Activated T-helper 1 cell treated with anti-CD3 and anti-CD28 coated beads, Interleukin-12 subunit alpha, Interleukin-12 subunit beta, Interleukin-2, Interleukin-4 antibody, amounts not matched to agents 30 ng/mL and 10 ng/mL and 1 ng/mL, durations not matched to agents 14 hours and 24 hours and 36 hours (primary cell): ENCODE data around the gene NPTXR. TPM values are rescaled to one million over a fixed set of nuclear protein-coding genes. Genes with fewer than 3 reads are reported as not detected.

ENCODE experiments used
- DNase-seq: peaks from one replicate; pipeline ENCODE4 v3.0.0; 2021; ENCODE audit warnings: low spot score
- H3K27ac Mint-ChIP-seq: one replicate; pipeline ENCODE4 v1.8.0; 2021; ENCODE audit warnings: mild to moderate bottlenecking, mixed read lengths
- H3K27me3 Mint-ChIP-seq: one replicate; pipeline ENCODE4 v1.8.0; 2022; ENCODE audit warnings: mild to moderate bottlenecking, moderate library complexity, mixed read lengths; ENCODE audit not compliant: insufficient read depth
- H3K36me3 Mint-ChIP-seq: one replicate; pipeline ENCODE4 v1.8.0; 2021; ENCODE audit warnings: low read depth, mixed read lengths
- H3K4me1 Mint-ChIP-seq: one replicate; pipeline ENCODE4 v1.8.0; 2021; ENCODE audit warnings: low read depth, mixed read lengths
- H3K4me3 Mint-ChIP-seq: one replicate; pipeline ENCODE4 v1.8.0; 2021; ENCODE audit warnings: mild to moderate bottlenecking, moderate library complexity, mixed read lengths
- H3K9me3 Mint-ChIP-seq: one replicate; pipeline ENCODE4 v1.8.0; 2021; ENCODE audit warnings: mixed read lengths
- intact Hi-C: fragments of 100-400 bp; cut with micrococcal nuclease; formaldehyde crosslinking; loops from one replicate; pipeline ENCODE4 v1.15.1; 2024
- total RNA-seq: library from RNA; stranded (reverse); gene quantifications from 2 replicates; pipeline ENCODE4 v1.2.3, GENCODE V29; 2022

The NPTXR gene
- total RNA-seq, 1 donor from 2014 or later: 1.2 TPM

DNA sequence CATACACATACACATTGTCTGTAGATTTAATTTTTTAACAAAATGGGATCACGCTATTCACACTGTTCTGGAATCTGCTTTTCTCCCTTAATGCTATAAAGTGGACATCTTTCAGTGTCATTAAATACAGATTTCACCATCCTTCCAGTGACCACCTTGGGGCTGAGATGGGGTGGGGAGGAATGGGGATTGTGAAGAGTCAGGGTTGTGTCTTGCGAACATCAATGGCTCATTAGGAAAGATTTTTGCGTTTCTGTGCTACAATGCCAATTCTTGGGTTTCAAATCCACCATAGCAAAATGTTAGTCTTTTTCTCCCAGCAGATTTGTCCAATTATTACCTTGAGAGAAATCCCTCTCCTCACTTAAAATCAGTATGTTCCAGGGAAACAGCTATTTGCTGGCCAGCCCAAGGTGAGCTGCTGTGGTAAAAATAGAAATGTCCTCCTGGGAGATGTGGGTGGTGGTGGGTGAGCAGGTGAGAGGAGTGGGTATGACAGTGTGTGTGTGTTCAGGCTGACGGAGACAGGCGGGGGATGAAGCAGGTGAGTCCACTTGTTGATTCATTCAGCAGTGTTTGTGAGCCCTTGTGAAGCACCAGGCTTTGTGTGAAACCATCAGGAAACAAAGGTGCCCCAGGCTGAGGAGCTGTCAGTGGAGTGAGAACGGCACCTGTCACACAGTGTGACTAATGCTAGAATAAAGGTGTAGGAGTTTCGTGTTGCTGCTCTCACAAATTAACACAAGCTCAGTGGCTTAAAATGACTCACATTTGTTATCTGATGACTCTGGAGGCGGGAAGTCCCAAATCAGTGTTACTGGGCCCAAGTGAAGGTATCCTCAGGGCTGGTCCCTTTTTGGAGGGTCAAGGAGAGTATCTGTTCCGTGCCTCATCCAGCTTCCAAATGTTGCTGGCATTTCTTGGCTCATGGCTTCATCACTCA is 29.9 kb upstream of the NPTXR start:
- Mint-ChIP-seq H3K27me3 (peaks cover 8% of the 10 kb centered on the region), H3K27ac (peak overlapping the region; percentile 70), H3K36me3 (peaks cover 16% of the 10 kb centered on the region), H3K4me3 (peak overlapping the region; percentile 89), H3K9me3 (no peaks in the 10 kb centered on the region), H3K4me1 (peaks cover 52% of the 10 kb centered on the region)
- peak; percentile 63 for DNase-seq
- intact Hi-C loops: loop anchor here (1.0 to 2.0 kb wide), 6 partner anchors 68 to 446 kb away; partner anchors contain the start of gene RPL3

DNA sequence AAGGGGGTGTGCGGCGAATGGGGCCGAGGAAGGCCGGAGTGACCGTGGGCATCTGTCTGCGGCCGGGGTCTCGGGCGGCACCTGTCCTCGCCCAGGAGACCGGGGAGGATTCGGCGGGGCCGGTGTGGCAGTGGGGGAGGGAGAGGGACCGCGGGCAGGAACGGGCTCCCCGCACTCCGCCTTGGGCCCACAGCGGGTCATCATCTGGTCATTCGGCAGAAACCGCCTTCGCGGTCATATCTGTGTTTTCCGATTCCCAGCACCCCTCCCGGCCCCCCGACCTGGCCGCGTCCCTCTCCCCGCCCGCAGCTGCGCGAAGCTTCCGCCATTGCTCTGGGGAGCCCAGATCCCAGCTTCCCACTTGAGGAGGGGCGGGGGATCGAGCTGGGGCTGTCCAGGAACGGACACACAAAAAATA is 29.0 kb upstream of the NPTXR start:
- H3K4me3 Mint-ChIP-seq: peak overlapping the region; percentile 89
- no peaks in the 10 kb centered on the region for H3K9me3 Mint-ChIP-seq
- DNase-seq: no peak
- H3K4me1 Mint-ChIP-seq: peaks cover 59% of the 10 kb centered on the region
- peaks cover 2% of the 10 kb centered on the region for H3K27me3 Mint-ChIP-seq
- peaks cover 19% of the 10 kb centered on the region for H3K36me3 Mint-ChIP-seq
- peak overlapping the region; percentile 89 for H3K27ac Mint-ChIP-seq
- intact Hi-C loops: loop anchor here (2.0 kb wide), 1 partner anchor 218 kb away; no protein-coding TSS in a partner anchor

DNA sequence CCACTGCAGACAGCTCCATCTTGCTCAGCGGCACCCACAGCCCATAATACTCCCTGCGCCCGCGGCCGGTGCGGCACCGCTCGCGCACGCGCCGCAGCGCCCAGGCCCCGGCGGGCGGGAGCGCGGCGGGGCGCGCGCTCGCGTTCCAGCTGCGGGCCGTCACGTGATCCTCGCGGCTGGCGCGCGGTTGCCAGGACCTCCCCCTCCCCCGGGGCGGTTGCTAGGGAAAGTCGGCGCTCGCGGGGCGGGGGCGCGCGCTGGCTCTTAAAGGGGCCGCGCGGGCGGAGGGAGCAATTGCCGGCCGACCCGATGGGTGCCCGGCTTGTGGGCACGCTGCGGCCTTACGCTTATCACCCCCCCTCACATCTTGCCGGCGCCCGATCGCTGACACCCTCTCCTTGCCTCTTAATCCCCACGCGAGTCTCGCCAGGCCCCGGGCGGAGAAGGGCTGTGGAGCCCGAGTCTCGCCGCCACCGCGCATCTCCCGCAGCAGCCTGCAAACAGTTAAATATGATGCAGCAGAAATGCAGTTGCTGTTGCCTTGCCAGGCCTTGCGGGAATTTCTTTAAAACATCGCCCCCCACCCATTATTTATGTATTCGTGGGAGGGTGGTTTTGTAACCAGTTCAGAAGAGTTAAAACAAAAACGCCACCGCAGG is 28.5 kb upstream of the NPTXR start, which contains the start of gene CBX6:
Gene CBX6, minus strand, starts transcription at position 45 of the 659 bp plus-strand sequence. Its CDS starts 26 bp downstream, at position 19.
- peak; percentile 94 for DNase-seq
- peaks cover 2% of the 10 kb centered on the region for H3K27me3 Mint-ChIP-seq
- peak within 1 kb of the TSS; percentile 91 for H3K27ac Mint-ChIP-seq
- peaks cover 59% of the 10 kb centered on the region for H3K4me1 Mint-ChIP-seq
- H3K36me3 Mint-ChIP-seq: peaks cover 19% of the 10 kb centered on the region
- intact Hi-C loops: loop anchor here (2.0 kb wide), 1 partner anchor 218 kb away; no protein-coding TSS in a partner anchor
- no peaks in the 10 kb centered on the region for H3K9me3 Mint-ChIP-seq
- H3K4me3 Mint-ChIP-seq: peak within 1 kb of the TSS; percentile 89

DNA sequence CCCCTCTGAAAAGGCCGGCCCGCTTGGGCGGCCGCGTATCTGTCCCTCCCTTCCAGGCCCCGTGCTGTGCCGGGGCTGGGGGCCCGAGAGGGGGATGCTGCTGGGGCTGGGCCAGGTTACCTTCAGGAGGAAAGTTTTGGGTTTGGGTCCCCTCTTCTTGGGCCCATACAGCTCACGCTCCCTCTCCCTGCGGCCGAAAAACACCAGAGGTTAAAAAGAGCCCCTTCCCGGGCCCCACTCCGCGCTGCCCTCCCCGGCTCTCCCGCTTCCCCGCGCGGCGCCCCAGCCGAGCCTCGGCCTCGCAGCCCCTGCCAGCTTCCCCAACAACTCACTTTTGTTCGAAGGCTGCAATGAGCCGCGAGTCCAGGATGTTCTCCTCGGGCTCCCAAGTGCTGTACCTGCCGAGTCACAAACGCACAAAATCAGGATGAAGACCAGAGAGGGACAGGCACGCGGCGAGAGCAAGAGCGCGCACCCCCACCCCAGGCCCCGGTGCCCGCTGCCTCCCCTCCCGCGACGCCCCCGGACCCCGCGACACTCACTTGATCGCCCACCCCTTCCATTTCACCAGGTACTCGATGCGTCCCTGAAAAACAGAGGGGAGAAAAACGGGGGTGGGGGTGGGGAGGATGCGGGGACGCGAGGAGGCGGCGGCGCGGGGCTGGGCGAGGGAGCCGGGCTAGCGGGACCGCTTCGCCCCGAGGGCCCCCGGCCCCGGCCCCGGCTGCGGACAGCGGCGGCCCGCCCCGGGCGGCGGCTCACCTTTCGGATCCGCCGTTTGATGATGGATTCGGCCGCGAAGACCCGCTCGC is 27.7 kb upstream of the NPTXR start:
- Mint-ChIP-seq H3K4me3 (peak overlapping the region; percentile 83), H3K27me3 (no peaks in the 10 kb centered on the region), H3K27ac (peak overlapping the region; percentile 91), H3K36me3 (peaks cover 21% of the 10 kb centered on the region), H3K9me3 (no peaks in the 10 kb centered on the region), H3K4me1 (peaks cover 59% of the 10 kb centered on the region)
- intact Hi-C loops: loop anchor here (2.0 kb wide), 1 partner anchor 219 kb away; no protein-coding TSS in a partner anchor
- peak; percentile 25 for DNase-seq

DNA sequence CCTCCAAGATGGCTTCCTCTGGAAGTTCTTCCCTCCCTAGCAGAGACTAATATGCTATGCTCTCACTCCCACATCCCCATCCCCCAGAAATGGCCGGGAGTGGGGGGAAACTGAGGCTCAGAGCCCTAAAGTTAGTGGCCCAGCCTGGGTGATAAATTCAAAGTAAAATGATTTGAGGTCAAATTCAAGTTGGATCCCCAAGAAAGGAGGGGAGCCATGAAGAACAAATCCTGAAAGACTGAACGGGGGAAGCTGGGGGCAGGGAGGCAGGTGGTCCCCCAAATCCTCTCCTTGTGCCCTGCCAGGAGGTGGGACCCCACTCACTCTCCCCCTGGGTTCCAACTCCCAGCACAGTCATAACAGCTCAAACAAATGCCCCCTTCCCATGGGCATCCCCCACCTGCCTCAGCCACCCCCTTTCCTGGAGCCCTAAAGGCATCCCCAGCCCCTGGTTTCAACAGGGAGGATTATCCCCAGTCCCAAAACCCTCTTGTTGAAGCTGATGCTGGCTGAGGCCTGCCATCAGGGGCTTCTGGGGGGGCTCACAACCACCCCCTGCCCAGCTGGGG is 27.0 kb upstream of the NPTXR start:
- Mint-ChIP-seq H3K9me3 (no peaks in the 10 kb centered on the region), H3K4me1 (peaks cover 54% of the 10 kb centered on the region)

DNA sequence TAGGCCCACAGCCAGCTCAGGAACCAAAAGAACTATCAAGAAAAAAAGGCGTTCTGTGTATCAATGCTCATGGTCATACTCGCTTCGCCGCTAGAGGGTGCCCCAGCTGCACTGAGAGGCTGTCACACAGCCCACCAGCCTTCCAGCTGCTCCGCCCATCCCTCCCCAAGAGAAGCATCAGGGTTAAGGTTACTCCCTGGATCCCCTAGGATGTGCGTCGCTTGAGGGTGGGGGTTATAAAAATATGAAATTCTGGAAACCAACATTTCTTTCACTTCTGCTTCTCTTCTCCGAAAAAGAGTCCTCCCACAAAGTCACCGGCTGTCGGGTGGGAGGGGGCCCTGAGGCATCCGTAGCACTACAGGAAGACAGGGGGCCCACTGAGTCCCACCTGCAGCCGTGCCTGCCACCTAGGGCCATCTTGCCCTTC is 26.5 kb upstream of the NPTXR start:
- peaks cover 21% of the 10 kb centered on the region for H3K36me3 Mint-ChIP-seq

More for the DNA sequence above, 27.0 kb upstream of the NPTXR start:
- Mint-ChIP-seq H3K27me3 (no peaks in the 10 kb centered on the region), H3K36me3 (peaks cover 21% of the 10 kb centered on the region), H3K4me3 (peak overlapping the region; percentile 83), H3K27ac (peak overlapping the region; percentile 91)
- DNase-seq: no peak
- intact Hi-C loops: loop anchor here (1.0 kb wide), 5 partner anchors 83 to 448 kb away; partner anchors contain the start of genes RPL3 and SUN2

DNA sequence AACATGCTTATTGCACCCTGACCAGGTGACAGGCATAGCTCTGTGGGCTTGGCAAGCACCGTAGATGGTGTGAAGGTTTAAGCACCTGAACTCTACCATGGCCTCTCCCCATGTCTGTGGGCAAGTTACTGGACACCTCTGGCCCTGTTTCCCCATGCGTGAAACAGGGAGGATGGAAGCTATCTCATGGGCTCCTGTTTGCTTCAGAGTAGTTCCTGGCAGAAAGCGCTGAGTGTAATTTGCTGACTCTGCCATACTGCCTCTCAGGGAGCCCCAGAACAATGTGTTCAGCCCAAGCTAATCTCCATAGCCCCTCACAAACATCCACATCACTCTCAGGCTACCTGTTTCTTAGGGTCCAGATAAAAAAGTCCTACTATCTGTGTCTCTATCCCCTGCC is 25.8 kb upstream of the NPTXR start:
- peak overlapping the region; percentile 83 for H3K4me3 Mint-ChIP-seq
- intact Hi-C loops: loop anchor here (1.0 kb wide), 5 partner anchors 85 to 450 kb away; partner anchors contain the start of genes RPL3 and SUN2
- H3K36me3 Mint-ChIP-seq: peaks cover 21% of the 10 kb centered on the region

More for the DNA sequence above, 26.5 kb upstream of the NPTXR start:
- DNase-seq: peak; percentile 77
- no peaks in the 10 kb centered on the region for H3K27me3 Mint-ChIP-seq
- H3K4me1 Mint-ChIP-seq: peaks cover 53% of the 10 kb centered on the region
- peak overlapping the region; percentile 91 for H3K27ac Mint-ChIP-seq
- peak overlapping the region; percentile 83 for H3K4me3 Mint-ChIP-seq
- no peaks in the 10 kb centered on the region for H3K9me3 Mint-ChIP-seq
- intact Hi-C loops: loop anchor here (1.0 kb wide), 5 partner anchors 84 to 449 kb away; partner anchors contain the start of genes RPL3 and SUN2

DNA sequence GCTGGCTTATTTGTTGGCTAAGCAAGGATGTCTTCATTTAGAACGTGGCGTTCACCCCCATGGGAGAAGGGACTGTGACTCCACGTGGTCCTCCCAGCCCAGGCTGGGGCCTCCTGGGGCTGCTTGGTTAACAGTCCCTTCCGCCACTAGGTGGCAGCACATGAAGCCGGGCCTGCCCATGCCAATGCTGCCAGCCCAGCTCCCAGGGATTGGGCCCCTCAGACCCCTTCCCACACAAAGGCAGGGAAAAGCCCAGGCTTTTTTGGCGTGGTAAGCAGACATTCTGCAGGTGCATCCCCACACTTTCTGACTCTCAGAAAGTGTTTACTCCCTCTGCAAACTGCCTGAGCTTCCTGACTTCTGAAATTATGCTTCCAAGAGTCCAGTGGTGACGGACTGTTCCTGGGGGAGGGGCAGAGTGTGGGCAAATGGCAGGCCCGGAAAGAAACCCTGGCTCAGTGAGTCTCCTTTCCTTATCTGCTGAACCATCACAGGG is 25.1 kb upstream of the NPTXR start:
- peaks cover 39% of the 10 kb centered on the region for H3K4me1 Mint-ChIP-seq
- no peaks in the 10 kb centered on the region for H3K27me3 Mint-ChIP-seq

More for the DNA sequence above, 25.8 kb upstream of the NPTXR start:
- no peaks in the 10 kb centered on the region for H3K27me3 Mint-ChIP-seq
- no peaks in the 10 kb centered on the region for H3K9me3 Mint-ChIP-seq
- DNase-seq: no peak
- no peak overlapping the region for H3K27ac Mint-ChIP-seq
- peaks cover 46% of the 10 kb centered on the region for H3K4me1 Mint-ChIP-seq

DNA sequence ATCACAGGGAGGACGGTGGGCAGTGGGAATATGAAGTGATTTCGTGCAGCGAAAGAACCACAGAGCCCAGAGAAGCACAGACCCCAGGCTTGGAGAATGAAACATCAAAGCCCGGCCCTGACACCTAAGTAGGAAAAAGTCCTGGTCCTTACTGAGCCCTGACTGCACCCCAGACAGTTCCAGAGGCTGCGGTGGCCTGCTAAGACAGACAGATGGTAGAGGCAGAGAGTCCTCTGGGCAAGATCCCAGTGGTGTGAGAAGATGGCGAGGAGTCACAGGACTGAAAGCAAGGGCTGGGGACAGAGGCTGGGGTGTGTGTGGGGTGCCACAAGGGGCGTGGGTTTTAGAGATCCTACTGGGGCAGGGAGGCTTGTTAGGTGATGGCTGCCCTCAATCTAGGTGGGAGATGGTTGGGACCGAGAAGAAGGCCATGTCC is 24.5 kb upstream of the NPTXR start:
- H3K27ac Mint-ChIP-seq: peak overlapping the region; percentile 67
- H3K27me3 Mint-ChIP-seq: no peaks in the 10 kb centered on the region
- peaks cover 24% of the 10 kb centered on the region for H3K36me3 Mint-ChIP-seq
- no peaks in the 10 kb centered on the region for H3K9me3 Mint-ChIP-seq
- peaks cover 33% of the 10 kb centered on the region for H3K4me1 Mint-ChIP-seq
- H3K4me3 Mint-ChIP-seq: peak overlapping the region; percentile 30
- no peak for DNase-seq
- intact Hi-C loops: no loop called here

More for the DNA sequence above, 25.1 kb upstream of the NPTXR start:
- peak; percentile 72 for DNase-seq
- H3K27ac Mint-ChIP-seq: peak overlapping the region; percentile 58
- intact Hi-C loops: no loop called here
- H3K4me3 Mint-ChIP-seq: peak overlapping the region; percentile 30
- H3K9me3 Mint-ChIP-seq: no peaks in the 10 kb centered on the region
- H3K36me3 Mint-ChIP-seq: peaks cover 24% of the 10 kb centered on the region

DNA sequence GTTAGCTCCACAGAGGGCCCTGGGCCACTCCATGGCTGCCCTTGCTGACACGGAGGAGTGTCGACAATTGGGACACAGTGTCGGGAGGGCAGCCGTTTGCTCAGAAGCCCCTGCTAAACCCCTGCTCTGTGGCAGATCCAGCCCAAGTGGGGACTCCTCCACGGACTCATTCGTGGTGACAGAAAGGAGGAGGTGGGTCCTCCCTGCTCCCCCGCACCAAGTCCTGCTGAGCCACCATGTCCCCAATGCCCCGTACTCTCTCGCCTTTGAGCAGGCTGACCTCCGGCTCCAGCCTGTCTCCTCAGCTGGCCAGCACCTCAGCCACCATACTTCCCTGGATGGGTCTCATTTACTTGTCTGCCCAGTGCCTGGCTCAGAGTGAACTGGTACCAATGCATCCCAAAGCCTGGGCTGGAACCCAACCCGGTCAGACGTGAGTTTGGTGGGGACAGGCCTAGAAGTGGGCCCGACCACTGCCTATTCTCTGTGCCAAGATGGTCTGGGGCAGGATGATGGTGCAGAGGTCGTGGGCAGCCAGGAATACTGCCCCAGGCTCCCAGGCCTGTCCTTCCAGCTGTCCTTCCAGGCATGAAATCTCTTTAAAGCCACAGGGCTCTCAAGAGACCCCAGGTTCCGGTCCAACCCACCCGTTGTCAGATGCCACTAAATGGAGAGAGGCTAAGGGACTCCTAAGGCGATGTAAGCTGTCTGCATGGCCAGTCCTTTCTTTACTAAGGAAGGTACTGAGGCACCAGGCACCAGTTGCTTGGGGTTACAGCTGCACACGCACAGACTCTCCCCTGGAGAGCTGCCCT is 23.9 kb upstream of the NPTXR start:
- DNase-seq: no peak

DNA sequence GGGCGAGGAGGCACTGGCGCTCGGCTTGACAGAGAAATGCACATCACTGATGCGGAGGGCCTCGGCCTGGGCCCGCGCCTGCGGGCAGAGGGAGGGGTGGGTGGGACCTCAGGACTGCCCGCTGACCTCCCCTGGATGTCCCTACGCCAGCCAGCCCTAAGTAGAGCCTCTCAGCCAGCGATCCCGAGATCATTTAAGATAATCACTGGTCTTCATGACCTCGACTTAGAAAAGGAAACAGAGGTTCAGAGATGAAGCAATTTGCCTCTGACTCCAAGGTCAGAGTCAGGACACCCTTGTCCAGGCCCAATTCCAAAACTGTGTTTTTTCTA is 23.3 kb upstream of the NPTXR start:
- no peak for DNase-seq
- no peak overlapping the region for H3K4me3 Mint-ChIP-seq
- no peak overlapping the region for H3K27ac Mint-ChIP-seq
- intact Hi-C loops: no loop called here
- H3K4me1 Mint-ChIP-seq: peaks cover 29% of the 10 kb centered on the region
- H3K36me3 Mint-ChIP-seq: peaks cover 26% of the 10 kb centered on the region
- H3K9me3 Mint-ChIP-seq: no peaks in the 10 kb centered on the region
- H3K27me3 Mint-ChIP-seq: no peaks in the 10 kb centered on the region

More for the DNA sequence above, 23.9 kb upstream of the NPTXR start:
- Mint-ChIP-seq H3K27ac (no peak overlapping the region), H3K27me3 (no peaks in the 10 kb centered on the region), H3K36me3 (peaks cover 26% of the 10 kb centered on the region), H3K9me3 (no peaks in the 10 kb centered on the region), H3K4me1 (peaks cover 29% of the 10 kb centered on the region), H3K4me3 (no peak overlapping the region)
- intact Hi-C loops: no loop called here
